Raji (cell line): ENCODE data around the gene NLRP1.

Source experiments
- POLR2A ChIP-seq: IDR thresholded peaks from 2 replicates; pipeline ENCODE4 v1.6.1; 2011; ENCODE audit warnings: low read depth, low read length, control low read depth; ENCODE audit not compliant: insufficient read depth

The NLRP1 gene

GRCh38 chr17:5513628-5514027, 70.7 kb downstream of the NLRP1 start:
- TF ChIP-seq POLR2A = no peak

GRCh38 chr17:5511401-5512225, 72.7 kb downstream of the NLRP1 start:
- no peak for TF ChIP-seq POLR2A

DNA sequence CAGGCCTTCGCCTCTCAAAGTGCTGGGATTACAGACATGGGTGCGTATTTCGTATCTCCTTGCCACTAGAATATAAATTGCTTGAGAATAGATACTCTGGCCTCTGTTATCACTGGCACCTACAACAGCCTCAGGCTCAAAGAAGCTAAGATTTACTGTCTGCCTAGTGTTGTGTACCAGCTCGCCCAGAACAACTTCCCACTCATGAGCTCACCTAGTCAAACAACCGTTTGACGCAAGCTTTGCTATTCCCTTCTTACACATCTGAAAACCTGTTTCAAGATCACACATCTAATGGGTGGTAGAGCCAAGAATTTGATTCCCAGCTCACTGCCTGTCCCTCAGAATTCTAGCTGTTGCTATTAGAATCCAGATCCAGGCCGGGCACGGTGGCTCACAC, 73.5 kb downstream of the NLRP1 start:
- TF ChIP-seq POLR2A = no peak

DNA sequence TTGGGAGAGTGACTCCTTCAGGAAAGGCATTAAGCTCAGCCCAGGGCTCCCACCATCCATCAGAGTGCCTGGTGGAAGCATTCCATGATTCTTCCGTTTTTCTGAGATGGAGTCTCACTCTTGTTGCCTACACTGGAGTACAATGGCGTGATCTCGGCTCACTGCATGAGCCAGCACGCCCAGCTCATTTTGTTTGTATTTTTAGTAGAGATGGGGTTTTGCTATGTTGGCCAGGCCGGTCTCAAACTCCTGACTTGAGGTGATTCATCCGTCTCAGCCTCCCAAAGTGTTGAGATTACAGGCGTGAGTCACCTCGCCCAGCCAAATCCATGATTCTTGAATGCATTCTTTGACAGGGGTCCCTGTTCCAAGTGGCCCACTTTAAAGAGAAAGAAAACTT, 74.8 kb downstream of the NLRP1 start:
- TF ChIP-seq POLR2A = no peak

DNA sequence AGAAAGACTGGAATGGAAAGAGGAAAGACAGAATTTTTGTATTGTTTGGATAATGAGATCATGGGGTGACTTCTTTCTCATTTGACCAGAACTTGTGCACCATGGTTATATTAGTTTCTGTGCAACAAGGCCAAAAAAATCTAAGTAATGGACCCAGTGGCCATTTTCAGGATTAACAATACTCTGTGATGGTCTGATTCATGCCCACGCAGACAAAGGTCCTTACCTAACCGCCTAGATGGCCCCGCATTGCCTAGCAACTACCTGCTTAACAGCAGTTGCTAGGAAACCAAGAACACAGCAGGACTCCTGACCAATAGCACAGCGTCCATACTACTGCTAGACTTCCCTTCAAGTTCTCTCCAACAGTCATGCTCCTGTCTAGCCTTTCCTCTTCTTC, 75.5 kb downstream of the NLRP1 start:
- no peak for TF ChIP-seq POLR2A

DNA sequence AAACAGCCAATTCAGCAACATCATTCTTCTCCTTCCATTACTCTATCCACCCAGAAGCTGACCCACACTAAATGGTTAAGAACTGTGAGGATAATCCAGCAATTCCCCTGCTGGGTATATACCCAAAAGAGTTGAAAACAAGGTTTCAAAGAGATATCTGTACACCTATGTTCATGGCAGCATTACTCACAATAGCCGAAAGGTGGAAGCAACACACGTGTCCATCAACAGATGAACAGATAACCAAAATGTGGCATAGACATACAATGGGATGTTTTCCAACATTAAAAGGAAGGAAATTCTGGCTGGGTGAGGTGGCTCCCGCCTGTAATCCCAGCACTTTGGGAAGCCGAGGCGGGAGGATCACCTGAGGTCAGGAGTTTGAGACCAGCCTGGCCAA, 78.0 kb downstream of the NLRP1 start:
- TF ChIP-seq POLR2A = no peak

DNA sequence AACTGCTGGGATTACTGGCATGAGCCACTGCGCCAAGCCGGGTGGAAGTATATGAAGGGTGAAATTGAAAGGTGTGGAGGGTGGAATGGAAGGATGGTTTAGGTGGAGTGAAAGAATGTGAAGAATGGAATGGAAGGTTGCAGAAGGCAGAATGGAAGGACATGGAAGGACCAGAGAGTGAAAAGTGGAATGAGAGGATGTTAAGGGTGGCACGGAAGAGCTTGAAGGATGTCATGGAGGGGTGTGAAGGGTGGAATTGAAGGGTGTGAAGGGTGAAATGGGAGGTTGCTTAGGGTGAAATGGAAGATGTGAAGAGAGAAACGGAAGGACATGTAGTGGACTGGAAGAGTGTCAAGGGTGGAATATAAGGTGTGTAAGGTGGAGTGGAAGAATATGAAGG, 81.8 kb downstream of the NLRP1 start:
- TF ChIP-seq POLR2A = no peak

DNA sequence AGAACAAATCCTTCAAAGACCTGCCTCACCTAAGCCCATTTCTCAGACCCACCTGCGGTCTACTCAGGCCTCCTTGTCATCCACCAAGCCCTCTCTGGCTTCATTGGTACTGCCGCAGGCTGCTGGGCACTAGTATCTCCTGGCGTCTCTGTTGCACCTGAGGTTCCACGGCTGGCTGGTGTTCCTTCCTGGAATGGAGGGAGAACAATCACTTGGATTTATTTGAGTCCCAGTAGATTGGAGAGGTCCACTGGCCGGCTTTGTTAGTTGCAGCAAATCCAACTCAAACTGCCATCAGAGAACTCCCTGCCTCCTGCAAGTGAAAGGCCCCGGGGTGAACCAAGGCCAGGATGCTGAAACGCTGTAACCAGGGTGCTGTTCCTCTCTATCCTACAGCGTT, 82.6 kb downstream of the NLRP1 start:
- no peak for TF ChIP-seq POLR2A

DNA sequence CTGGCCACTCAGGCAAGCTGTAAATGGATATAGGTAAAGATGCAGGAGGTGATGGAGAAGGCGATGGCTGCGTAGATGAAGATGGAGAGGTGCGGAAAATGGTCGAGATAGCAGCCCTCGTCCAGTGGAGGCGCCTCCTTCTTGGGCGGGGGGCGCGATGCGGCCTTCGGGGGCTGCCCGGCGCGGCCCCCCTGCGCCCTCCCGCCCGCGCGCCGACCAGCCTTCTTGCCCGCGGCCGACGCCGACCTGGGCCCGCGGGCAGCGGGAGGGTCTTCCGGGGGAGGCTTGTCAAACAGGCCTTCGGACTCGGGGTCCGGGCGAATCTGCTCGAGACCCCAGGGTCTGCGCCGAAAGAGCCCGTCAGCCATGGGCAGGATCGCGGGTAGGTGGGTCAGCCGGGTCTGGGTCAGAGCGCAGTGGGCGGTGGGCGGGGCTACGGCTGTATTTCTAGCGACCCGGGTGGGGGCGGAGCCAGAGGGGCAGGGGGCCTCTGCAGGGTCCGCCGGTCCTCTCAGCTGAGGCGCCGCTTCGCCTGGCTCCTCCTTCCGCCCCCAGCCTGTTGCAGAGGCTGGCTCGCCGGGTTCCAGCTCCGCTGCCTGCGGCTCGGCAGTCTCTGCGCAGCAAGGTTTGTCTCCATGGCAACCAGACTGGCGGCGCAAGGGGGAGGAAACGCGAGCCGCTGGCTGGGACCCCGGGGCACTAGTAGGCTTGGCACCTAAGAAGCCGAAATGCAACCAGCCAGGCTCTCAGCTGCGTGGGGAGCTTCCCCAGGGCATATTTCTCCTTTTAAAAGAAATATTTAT, 83.5 kb downstream of the NLRP1 start:
- no peak for TF ChIP-seq POLR2A

GRCh38 chr17:5500247-5500588, 84.1 kb downstream of the NLRP1 start:
- no peak for TF ChIP-seq POLR2A

GRCh38 chr17:5499476-5500231, 84.7 kb downstream of the NLRP1 start:
- TF ChIP-seq POLR2A = no peak

DNA sequence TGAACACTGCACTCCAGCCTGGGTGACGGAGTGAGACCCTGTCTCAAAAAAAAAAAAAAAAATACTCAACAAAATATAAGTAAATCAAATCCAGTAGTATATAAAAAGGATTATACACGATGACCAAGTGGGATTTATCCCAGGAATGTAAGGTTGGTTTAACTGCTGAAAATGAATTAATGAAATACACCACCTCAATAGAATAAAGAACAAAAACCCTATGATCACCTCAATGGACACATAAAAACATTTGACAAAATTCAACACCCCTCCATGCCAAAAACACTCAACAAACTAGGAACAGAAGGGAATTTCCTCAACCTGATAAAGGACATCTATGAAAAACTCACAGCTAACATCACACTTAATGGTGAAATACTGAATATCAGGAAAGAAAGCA, 91.3 kb downstream of the NLRP1 start:
- no peak for TF ChIP-seq POLR2A

DNA sequence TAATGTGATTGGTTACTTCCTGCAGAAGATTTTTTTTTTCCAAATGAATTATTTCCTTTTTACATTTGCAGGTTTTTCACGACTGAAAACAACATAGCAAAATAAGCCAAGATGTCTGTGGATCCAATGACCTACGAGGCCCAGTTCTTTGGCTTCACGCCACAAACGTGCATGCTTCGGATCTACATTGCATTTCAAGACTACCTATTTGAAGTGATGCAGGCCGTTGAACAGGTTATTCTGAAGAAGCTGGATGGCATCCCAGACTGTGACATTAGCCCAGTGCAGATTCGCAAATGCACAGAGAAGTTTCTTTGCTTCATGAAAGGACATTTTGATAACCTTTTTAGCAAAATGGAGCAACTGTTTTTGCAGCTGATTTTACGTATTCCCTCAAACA, 95.6 kb downstream of the NLRP1 start:
- no peak for TF ChIP-seq POLR2A

- TF ChIP-seq POLR2A = peak; percentile 89
These were observed 97.8 kb downstream of the NLRP1 start, which contains the start of gene MIS12 for GRCh38 chr17:5486206-5487124. Gene MIS12 (plus strand): TSS chr17:5486566. CDS start chr17:5488863, 2,297 bp downstream.
